Neural progenitor cell (in vitro differentiated cells): ENCODE measurements around the gene ABTB2. TPM values are rescaled to one million over a fixed set of nuclear protein-coding genes. Genes with fewer than 3 reads are reported as not detected.

Experiments
- DNase-seq: peaks from one replicate; pipeline ENCODE4 v3.0.0-alpha.2; 2016; ENCODE audit warnings: low spot score
- H2AFZ ChIP-seq: fragments of 200-600 bp; sonication (generic); replicated peaks from 2 replicates; pipeline ENCODE4 v1.6.1; 2016; ENCODE audit warnings: antibody characterized with exemption
- H3F3A ChIP-seq: fragments of 200-600 bp; sonication (generic); 2 replicates; pipeline ENCODE4 v1.6.1; 2016; ENCODE audit warnings: antibody characterized with exemption, low read depth
- H3K27ac ChIP-seq: fragments of 200-600 bp; sonication (generic); 2 replicates; pipeline ENCODE4 v1.5.1; 2016; ENCODE audit warnings: mild to moderate bottlenecking
- H3K27me3 ChIP-seq: fragments of 200-600 bp; sonication (generic); 2 replicates; pipeline ENCODE4 v1.6.1; 2016; ENCODE audit warnings: mild to moderate bottlenecking, moderate library complexity
- H3K36me3 ChIP-seq: fragments of 200-600 bp; sonication (generic); 2 replicates; pipeline ENCODE4 v1.5.1; 2016
- H3K4me1 ChIP-seq: fragments of 200-600 bp; sonication (generic); 2 replicates; pipeline ENCODE4 v1.6.1; 2016; ENCODE audit warnings: mixed run types
- H3K4me2 ChIP-seq: fragments of 200-600 bp; sonication (generic); 2 replicates; pipeline ENCODE4 v1.6.1; 2016
- H3K4me3 ChIP-seq: fragments of 200-600 bp; sonication (generic); 2 replicates; pipeline ENCODE4 v1.5.1; 2016
- H3K79me2 ChIP-seq: fragments of 200-600 bp; sonication (generic); 2 replicates; pipeline ENCODE4 v1.6.1; 2016; ENCODE audit warnings: low read depth
- H3K9ac ChIP-seq: fragments of 200-600 bp; sonication (generic); 2 replicates; pipeline ENCODE4 v1.6.1; 2016
- H3K9me3 ChIP-seq: fragments of 200-600 bp; sonication (generic); 2 replicates; pipeline ENCODE4 v1.5.1; 2016; ENCODE audit warnings: low read depth
- H4K20me1 ChIP-seq: fragments of 200-600 bp; sonication (generic); 2 replicates; pipeline ENCODE4 v1.6.1; 2016; ENCODE audit warnings: low read depth
- H3K27ac Mint-ChIP-seq: 3 replicates; pipeline ENCODE4 v1.8.0; 2021; ENCODE audit warnings: mixed read lengths
- H3K27me3 Mint-ChIP-seq: 2 replicates; pipeline ENCODE4 v1.8.0; 2022; ENCODE audit warnings: low read depth, mild to moderate bottlenecking, inconsistent platforms, moderate library complexity, mixed read lengths; ENCODE audit not compliant: insufficient read depth
- H3K36me3 Mint-ChIP-seq: 3 replicates; pipeline ENCODE4 v1.8.0; 2021; ENCODE audit warnings: mixed read lengths
- H3K4me1 Mint-ChIP-seq: 3 replicates; pipeline ENCODE4 v1.8.0; 2021; ENCODE audit warnings: mixed read lengths
- H3K4me3 Mint-ChIP-seq: 3 replicates; pipeline ENCODE4 v1.8.0; 2021; ENCODE audit warnings: mild to moderate bottlenecking, moderate library complexity, mixed read lengths
- H3K9me3 Mint-ChIP-seq: 3 replicates; pipeline ENCODE4 v1.8.0; 2020; ENCODE audit warnings: mixed read lengths
- CTCF ChIP-seq: fragments of 200-600 bp; sonication (generic); IDR thresholded peaks from 2 replicates; pipeline ENCODE4 v1.5.1; 2017; ENCODE audit warnings: antibody characterized with exemption, mild to moderate bottlenecking
- EZH2 ChIP-seq: fragments of 200-600 bp; sonication (generic); IDR thresholded peaks from 2 replicates; pipeline ENCODE4 v1.6.1; 2017; ENCODE audit warnings: antibody characterized with exemption, mild to moderate bottlenecking, moderate library complexity
- EZH2phosphoT487 ChIP-seq: fragments of 200-600 bp; sonication (generic); IDR thresholded peaks from 2 replicates; pipeline ENCODE4 v1.6.1; 2017; ENCODE audit warnings: antibody characterized with exemption
- total RNA-seq: library from RNA; depleted of rRNA; stranded (reverse); fragments of >200 nt; gene quantifications from 2 replicates; pipeline ENCODE4 v1.2.3, GENCODE V29; 2015; ENCODE audit warnings: low replicate concordance

ABTB2 gene
- total RNA-seq, 1 donor from 2014 or later, result 0.37 TPM

DNA sequence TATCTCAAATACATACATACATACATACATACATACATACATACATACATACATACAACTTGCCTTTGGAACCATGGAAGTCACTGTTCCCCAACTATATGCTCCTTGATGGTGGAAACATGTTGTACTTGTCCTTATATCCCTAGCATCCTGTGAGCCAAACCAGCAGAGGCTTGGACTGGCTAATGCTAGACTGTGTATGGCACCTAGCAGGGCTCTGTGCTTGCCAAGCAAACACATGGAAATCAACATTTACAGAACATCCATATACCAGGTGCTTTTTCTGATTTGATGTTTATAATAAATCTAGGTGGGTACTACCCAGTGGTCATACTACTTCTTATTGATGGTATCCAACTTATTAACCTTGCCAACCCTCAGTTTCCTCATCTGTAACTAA, 86.1 kb downstream of the ABTB2 start:
- H3K4me1 ChIP-seq, result peaks cover 3% of the 10 kb centered on the region
- H3K4me2 ChIP-seq, result no peak overlapping the region
- no peak overlapping the region for H2AFZ ChIP-seq
- Mint-ChIP-seq H3K27ac (no peak overlapping the region), H3K4me3 (no peak overlapping the region), H3K4me1 (peaks cover 33% of the 10 kb centered on the region), H3K9me3 (no peaks in the 10 kb centered on the region), H3K36me3 (no peaks in the 10 kb centered on the region), H3K27me3 (peaks cover 8% of the 10 kb centered on the region)
- H4K20me1 ChIP-seq, result no peaks in the 10 kb centered on the region
- no peak overlapping the region for H3K9ac ChIP-seq
- H3K4me3 ChIP-seq, result no peak overlapping the region
- TF ChIP-seq EZH2, result no peak
- TF ChIP-seq CTCF, result no peak
- no peak for TF ChIP-seq EZH2phosphoT487
- no peaks in the 10 kb centered on the region for H3K36me3 ChIP-seq
- H3F3A ChIP-seq, result no peaks in the 10 kb centered on the region
- H3K9me3 ChIP-seq, result no peaks in the 10 kb centered on the region
- H3K79me2 ChIP-seq, result no peaks in the 10 kb centered on the region
- no peak overlapping the region for H3K27ac ChIP-seq
- no peak for DNase-seq
- H3K27me3 ChIP-seq, result no peaks in the 10 kb centered on the region

GRCh38 chr11:34270711-34271110, 87.1 kb downstream of the ABTB2 start:
- H3K9ac ChIP-seq, result no peak overlapping the region
- no peak overlapping the region for H3K27ac Mint-ChIP-seq
- peaks cover 5% of the 10 kb centered on the region for H3K4me1 ChIP-seq
- no peak overlapping the region for H3K27ac ChIP-seq
- H3K9me3 Mint-ChIP-seq, result no peaks in the 10 kb centered on the region
- H3K4me3 Mint-ChIP-seq, result no peak overlapping the region
- H3K79me2 ChIP-seq, result no peaks in the 10 kb centered on the region
- H4K20me1 ChIP-seq, result no peaks in the 10 kb centered on the region
- H2AFZ ChIP-seq, result no peak overlapping the region
- no peak overlapping the region for H3K4me2 ChIP-seq
- H3K36me3 Mint-ChIP-seq, result no peaks in the 10 kb centered on the region
- no peaks in the 10 kb centered on the region for H3K9me3 ChIP-seq
- H3K36me3 ChIP-seq, result no peaks in the 10 kb centered on the region
- H3K27me3 Mint-ChIP-seq, result peaks cover 8% of the 10 kb centered on the region
- no peaks in the 10 kb centered on the region for H3K27me3 ChIP-seq
- H3K4me1 Mint-ChIP-seq, result peaks cover 40% of the 10 kb centered on the region
- no peak overlapping the region for H3K4me3 ChIP-seq
- DNase-seq, result no peak
- TF ChIP-seq EZH2 (no peak), CTCF (no peak), EZH2phosphoT487 (no peak)
- H3F3A ChIP-seq, result no peaks in the 10 kb centered on the region

GRCh38 chr11:34269694-34270245, 88.0 kb downstream of the ABTB2 start:
- peaks cover 38% of the 10 kb centered on the region for H3K4me1 Mint-ChIP-seq
- H3K27me3 ChIP-seq, result no peaks in the 10 kb centered on the region
- H3K4me3 Mint-ChIP-seq, result no peak overlapping the region
- H3F3A ChIP-seq, result no peaks in the 10 kb centered on the region
- H4K20me1 ChIP-seq, result no peaks in the 10 kb centered on the region
- H3K27ac ChIP-seq, result no peak overlapping the region
- no peak overlapping the region for H3K27ac Mint-ChIP-seq
- H3K36me3 ChIP-seq, result no peaks in the 10 kb centered on the region
- peaks cover 5% of the 10 kb centered on the region for H3K4me1 ChIP-seq
- no peaks in the 10 kb centered on the region for H3K36me3 Mint-ChIP-seq
- no peak overlapping the region for H2AFZ ChIP-seq
- no peaks in the 10 kb centered on the region for H3K79me2 ChIP-seq
- H3K9me3 ChIP-seq, result no peaks in the 10 kb centered on the region
- no peak for DNase-seq
- H3K27me3 Mint-ChIP-seq, result peaks cover 8% of the 10 kb centered on the region
- no peak overlapping the region for H3K9ac ChIP-seq
- no peak overlapping the region for H3K4me2 ChIP-seq
- no peak overlapping the region for H3K4me3 ChIP-seq
- no peak for TF ChIP-seq EZH2phosphoT487
- H3K9me3 Mint-ChIP-seq, result no peaks in the 10 kb centered on the region

GRCh38 chr11:34268906-34269430, 88.8 kb downstream of the ABTB2 start:
- Histone ChIP-seq H3K4me3 (no peak overlapping the region), H4K20me1 (no peaks in the 10 kb centered on the region), H3K9ac (no peak overlapping the region), H3K79me2 (no peaks in the 10 kb centered on the region), H3K9me3 (no peaks in the 10 kb centered on the region), H2AFZ (peak overlapping the region; percentile 9), H3K27me3 (no peaks in the 10 kb centered on the region), H3K36me3 (no peaks in the 10 kb centered on the region), H3F3A (no peaks in the 10 kb centered on the region), H3K4me1 (peaks cover 5% of the 10 kb centered on the region), H3K27ac (no peak overlapping the region), H3K4me2 (no peak overlapping the region)
- Mint-ChIP-seq H3K4me3 (no peak overlapping the region), H3K27ac (no peak overlapping the region), H3K9me3 (no peaks in the 10 kb centered on the region), H3K4me1 (peaks cover 43% of the 10 kb centered on the region), H3K36me3 (no peaks in the 10 kb centered on the region), H3K27me3 (peaks cover 8% of the 10 kb centered on the region)
- TF ChIP-seq EZH2phosphoT487 (no peak), EZH2 (no peak), CTCF (no peak)
- no peak for DNase-seq
